ENCODE results near the gene UBE2D1. TPM values are rescaled to one million over a fixed set of nuclear protein-coding genes. Genes with fewer than 3 reads are reported as not detected.

The UBE2D1 gene
- total and polyA plus RNA-seq, 5 experiments from 2014 or later, result 10.2 to 17.3 (median 15.4) TPM

DNA sequence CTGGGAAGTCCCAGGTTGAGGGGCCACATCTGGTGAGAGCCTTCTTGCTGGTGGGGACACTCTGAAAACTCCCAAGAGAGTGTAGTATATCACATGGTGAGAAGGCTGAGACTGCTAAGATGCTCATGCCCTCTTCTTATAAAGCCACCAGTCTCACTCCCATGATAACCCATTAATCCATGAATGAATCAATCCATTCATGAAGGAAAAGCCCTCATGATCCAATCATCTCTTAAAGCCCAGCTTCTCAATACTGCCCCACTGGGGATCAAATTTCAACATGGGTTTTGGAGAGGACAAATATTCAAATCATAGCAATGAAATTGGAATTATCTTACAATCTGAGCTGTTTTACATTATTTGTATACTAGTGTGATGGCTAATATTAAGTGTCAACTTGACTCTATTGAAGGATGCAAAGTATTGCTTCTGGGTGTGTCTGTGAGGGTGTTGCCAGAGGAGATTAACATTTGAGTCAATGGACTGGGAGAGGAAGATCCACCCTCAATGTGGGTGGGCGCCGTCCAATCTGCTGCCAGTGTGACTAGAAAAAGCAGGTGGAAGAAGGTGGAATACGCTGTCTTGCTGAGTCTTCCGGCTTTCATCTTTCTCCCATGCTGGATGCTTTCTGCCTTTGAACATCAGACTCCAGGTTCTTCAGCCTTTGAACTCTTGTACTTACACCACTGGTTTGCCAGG lies 14.3 kb upstream of the UBE2D1 start:
- Mint-ChIP-seq H3K9me3 (no peaks in the 10 kb centered on the region), H3K4me1 (peaks cover 6 to 14% (median 13%) of the 10 kb centered on the region in 4 donors), H3K27ac (no peak overlapping the region), H3K4me3 (no peak overlapping the region), H3K36me3 (no peaks in the 10 kb centered on the region), H3K27me3 (peaks cover 0 to 5% (median 1%) of the 10 kb centered on the region in 5 donors)
- ATAC-seq, result no peak
- DNase-seq, result no peak
- POLR2A ChIA-PET, result no interaction called here

DNA sequence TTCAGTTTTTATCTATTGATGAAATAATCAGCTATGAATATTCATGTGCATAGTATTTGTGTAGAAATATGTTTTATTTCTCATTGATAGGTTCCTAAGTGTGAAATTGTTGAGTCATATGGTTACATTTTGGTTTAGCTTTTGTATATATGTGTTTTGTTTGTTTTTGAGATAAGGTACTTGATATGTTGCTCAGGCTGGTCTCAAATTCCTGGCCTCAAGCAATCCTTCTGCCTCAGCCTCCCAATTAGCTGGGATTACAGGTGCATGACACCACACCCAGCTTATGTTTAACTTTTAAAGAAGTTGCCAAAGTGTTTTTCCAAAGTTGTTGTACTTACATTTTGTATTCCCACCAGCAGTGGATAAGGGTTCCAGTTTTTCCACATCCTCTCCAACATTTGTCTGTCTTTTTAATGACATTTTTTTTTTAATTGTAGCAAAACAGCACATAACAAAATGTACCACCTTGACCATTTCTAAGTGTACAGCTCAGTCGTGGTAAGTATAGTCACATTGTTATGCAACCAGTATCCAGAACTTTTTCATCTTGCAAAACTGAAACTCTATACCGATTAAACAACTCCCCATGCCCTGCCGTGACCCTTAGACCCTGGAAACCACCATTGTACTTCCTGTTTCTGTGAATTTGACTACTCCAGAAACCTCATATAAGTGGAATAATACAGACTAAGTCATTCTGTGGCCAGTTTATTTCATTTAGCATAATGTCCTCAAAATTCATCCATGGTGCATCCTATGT lies 12.6 kb upstream of the UBE2D1 start:
- H3K9me3 Mint-ChIP-seq, result peaks cover 0 to 2% (median 0%) of the 10 kb centered on the region in 9 donors
- H3K36me3 Mint-ChIP-seq, result no peaks in the 10 kb centered on the region
- POLR2A ChIA-PET, result no interaction called here
- peak in 1 of 2 donors; percentile 52 for ATAC-seq
- H3K4me3 Mint-ChIP-seq, result peak overlapping the region in 5 of 10 donors; percentile 0 to 19 (median 7)
- peak overlapping the region in 1 of 10 donors; percentile 5 for H3K27ac Mint-ChIP-seq
- peaks cover 0 to 9% (median 2%) of the 10 kb centered on the region in 5 donors for H3K27me3 Mint-ChIP-seq
- no peak for DNase-seq
- peaks cover 6 to 15% (median 13%) of the 10 kb centered on the region in 4 donors for H3K4me1 Mint-ChIP-seq

DNA sequence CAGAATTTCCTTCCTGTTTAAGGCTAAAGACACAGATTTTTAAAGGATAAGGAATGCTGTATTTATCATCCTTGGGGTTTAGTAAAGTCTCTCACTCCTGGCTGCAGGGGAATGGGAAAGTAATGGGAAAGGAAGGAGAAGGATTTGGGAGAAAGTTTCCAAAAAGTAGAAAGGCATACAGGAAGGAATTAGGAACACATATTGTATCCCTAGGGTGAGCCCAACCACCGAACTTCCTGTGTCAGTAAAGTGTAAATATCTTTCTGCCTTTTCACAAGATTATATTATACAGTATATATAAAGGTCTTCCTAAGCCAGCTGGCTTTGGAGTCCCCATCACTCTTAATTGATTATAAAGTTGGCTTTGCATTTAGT lies 12.0 kb upstream of the UBE2D1 start:
- DNase-seq (no peak), ATAC-seq (no peak)
- Mint-ChIP-seq H3K27me3 (peaks cover 0 to 12% (median 2%) of the 10 kb centered on the region in 5 donors), H3K27ac (peak overlapping the region in 1 of 10 donors; percentile 5), H3K4me1 (peaks cover 6 to 15% (median 13%) of the 10 kb centered on the region in 4 donors), H3K36me3 (no peaks in the 10 kb centered on the region), H3K4me3 (peak overlapping the region in 5 of 10 donors; percentile 0 to 19 (median 7)), H3K9me3 (peaks cover 0 to 2% (median 0%) of the 10 kb centered on the region in 9 donors)
- POLR2A ChIA-PET, result no interaction called here

DNA sequence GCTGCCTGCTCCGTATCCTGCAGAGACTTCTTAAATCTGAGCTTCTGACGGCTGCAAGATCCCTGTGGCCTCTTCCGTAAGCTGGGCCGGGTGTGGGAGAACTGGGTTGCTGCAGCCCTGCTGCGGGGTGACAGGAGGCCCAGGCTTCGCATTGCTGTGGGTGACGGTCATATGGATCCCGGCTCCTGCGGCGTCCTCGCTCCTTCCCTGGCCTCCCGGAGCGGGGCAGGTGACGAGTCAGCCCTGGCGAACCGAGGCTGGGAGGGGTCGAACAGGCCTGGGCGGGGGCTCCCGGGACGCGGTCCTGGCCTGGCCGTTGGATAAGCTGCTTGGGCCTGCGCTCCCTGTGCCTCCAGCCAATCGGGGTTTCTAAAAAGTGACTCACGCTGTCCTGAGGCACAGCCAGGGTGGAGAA lies 7.8 kb upstream of the UBE2D1 start:
- peaks cover 2 to 14% (median 6%) of the 10 kb centered on the region in 5 donors for H3K27me3 Mint-ChIP-seq
- H3K27ac Mint-ChIP-seq, result no peak overlapping the region
- POLR2A ChIA-PET, result no interaction called here
- H3K4me3 Mint-ChIP-seq, result no peak overlapping the region
- H3K9me3 Mint-ChIP-seq, result peaks cover 0 to 2% (median 0%) of the 10 kb centered on the region in 9 donors
- DNase-seq (no peak), ATAC-seq (no peak)
- H3K36me3 Mint-ChIP-seq, result no peaks in the 10 kb centered on the region
- peaks cover 6 to 15% (median 13%) of the 10 kb centered on the region in 4 donors for H3K4me1 Mint-ChIP-seq

DNA sequence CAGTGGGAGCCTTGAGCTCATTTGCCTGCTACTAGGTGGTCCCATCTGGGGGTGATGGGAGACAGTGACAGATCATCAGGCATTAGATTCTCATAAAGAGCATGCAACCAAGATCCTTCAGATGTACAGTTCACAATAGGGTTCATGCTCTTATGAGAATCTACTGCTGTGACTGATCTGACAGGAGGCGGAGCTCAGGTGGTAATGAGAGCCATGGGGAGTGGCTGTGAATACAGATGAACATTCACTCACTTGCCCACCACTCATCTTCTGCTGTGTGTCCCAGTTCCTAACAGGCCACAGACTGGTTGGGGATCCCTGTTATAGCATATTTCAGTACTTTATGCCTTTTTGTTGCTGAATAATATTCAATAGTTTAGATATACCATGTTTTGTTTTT lies 6.6 kb upstream of the UBE2D1 start:
- no peak for ATAC-seq
- H3K27me3 Mint-ChIP-seq, result peaks cover 2 to 15% (median 6%) of the 10 kb centered on the region in 5 donors
- H3K4me3 Mint-ChIP-seq, result no peak overlapping the region
- H3K27ac Mint-ChIP-seq, result no peak overlapping the region
- POLR2A ChIA-PET, result no interaction called here
- no peaks in the 10 kb centered on the region for H3K36me3 Mint-ChIP-seq
- H3K4me1 Mint-ChIP-seq, result peaks cover 0 to 4% (median 1%) of the 10 kb centered on the region in 4 donors
- no peak for DNase-seq
- peaks cover 0 to 2% (median 0%) of the 10 kb centered on the region in 9 donors for H3K9me3 Mint-ChIP-seq

DNA sequence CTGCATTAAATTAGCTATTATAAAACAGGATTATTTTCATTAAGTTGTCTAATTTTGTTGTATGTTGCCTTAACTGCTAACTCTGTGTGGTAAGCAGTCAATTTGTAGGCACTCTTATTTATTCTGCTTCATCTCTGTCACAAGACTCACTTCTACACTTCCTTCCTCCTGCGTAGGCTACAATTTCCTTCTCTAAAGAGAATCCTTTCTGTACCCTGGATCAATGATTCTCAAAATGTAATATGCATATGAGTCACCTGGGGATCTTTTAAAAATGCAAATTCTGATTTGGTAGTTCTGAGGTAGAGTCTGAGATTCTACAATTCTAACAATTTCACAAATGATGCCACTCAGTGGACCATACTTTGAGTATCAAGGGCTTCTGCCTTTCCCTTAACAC lies 4.4 kb upstream of the UBE2D1 start:
- peaks cover 3 to 6% (median 5%) of the 10 kb centered on the region in 4 donors for H3K4me1 Mint-ChIP-seq
- POLR2A ChIA-PET, result no interaction called here
- ATAC-seq (no peak), DNase-seq (no peak)
- peaks cover 2 to 15% (median 6%) of the 10 kb centered on the region in 5 donors for H3K27me3 Mint-ChIP-seq
- peaks cover 0 to 2% (median 0%) of the 10 kb centered on the region in 9 donors for H3K9me3 Mint-ChIP-seq
- no peak overlapping the region for H3K27ac Mint-ChIP-seq
- H3K36me3 Mint-ChIP-seq, result no peaks in the 10 kb centered on the region
- no peak overlapping the region for H3K4me3 Mint-ChIP-seq

DNA sequence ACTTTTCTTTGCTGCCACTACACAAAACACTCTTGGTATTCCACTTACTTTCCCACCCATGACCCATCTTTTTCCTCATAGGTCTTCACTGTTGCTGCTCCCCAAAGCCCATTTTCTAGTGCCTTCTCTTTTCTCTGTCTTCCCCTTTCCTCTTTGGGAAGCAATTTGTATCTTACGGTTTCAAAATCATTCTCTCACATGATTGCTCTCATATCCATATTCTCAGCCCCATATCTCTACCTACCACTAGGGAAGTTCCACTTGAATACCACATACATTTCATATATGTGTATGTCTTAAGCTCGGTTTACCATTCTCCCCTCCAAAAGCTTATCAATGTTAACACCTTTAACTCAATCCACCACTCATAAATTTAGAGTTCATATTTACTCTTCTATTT lies 3.2 kb upstream of the UBE2D1 start:
- Mint-ChIP-seq H3K4me3 (no peak overlapping the region), H3K9me3 (no peaks in the 10 kb centered on the region), H3K4me1 (peaks cover 11 to 18% (median 17%) of the 10 kb centered on the region in 4 donors), H3K36me3 (no peaks in the 10 kb centered on the region), H3K27ac (no peak overlapping the region), H3K27me3 (peaks cover 1 to 12% (median 6%) of the 10 kb centered on the region in 5 donors)
- no peak for ATAC-seq
- no peak for DNase-seq
- POLR2A ChIA-PET, result no interaction called here

DNA sequence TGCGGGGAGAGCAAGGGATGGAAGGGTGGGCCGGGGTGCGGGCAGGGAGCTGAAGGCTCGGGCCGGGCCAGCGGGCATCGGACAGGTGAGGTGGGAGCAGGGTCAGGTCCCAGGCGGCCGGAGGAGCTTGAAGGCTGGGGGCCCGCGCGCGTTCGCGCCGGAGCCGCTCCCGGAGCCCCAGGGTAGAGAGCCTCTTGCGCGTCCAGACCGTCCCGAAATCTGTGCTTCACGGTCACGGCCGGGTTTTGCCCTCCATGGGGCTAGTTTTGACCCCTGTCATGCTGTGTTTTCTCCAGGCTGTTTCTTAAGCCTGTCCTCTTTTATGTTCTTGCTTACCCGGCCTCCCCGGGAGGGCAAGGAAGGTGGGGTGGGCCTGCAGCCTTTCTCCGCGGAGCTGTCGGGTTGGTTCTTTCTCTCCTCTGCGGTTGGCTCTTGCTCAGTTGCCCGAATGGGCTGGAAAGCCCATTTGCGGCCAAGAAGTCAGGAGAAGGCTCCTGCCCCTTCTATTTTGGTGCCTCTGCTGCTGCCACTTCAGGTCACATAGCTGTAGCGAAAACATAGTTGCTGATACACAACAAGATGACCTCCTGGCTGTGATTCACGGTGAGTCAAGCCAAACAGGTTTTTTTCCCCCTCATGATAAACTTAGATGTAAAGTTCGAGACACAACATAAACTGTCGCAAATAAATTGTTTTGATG lies 650 bp downstream of the UBE2D1 start:
- H3K27me3 Mint-ChIP-seq, result peaks cover 0 to 6% (median 3%) of the 10 kb centered on the region in 5 donors
- ATAC-seq (peak; percentile 45 to 48), DNase-seq (peak in 4 of 10 donors; percentile 9 to 21 (median 16))
- H3K4me3 Mint-ChIP-seq, result peak overlapping the region; percentile 86 to 95 (median 94)
- H3K36me3 Mint-ChIP-seq, result no peaks in the 10 kb centered on the region
- peaks cover 15 to 45% (median 39%) of the 10 kb centered on the region in 4 donors for H3K4me1 Mint-ChIP-seq
- POLR2A ChIA-PET, result interaction anchor here (0.6 to 2.0 kb wide), 4 partner anchors 30 to 67 kb away, joined by 3 to 32 read pairs (median 6); partner anchors contain the start of genes CISD1, IPMK and TFAM
- no peaks in the 10 kb centered on the region for H3K9me3 Mint-ChIP-seq
- H3K27ac Mint-ChIP-seq, result peak overlapping the region; percentile 79 to 95 (median 85)

DNA sequence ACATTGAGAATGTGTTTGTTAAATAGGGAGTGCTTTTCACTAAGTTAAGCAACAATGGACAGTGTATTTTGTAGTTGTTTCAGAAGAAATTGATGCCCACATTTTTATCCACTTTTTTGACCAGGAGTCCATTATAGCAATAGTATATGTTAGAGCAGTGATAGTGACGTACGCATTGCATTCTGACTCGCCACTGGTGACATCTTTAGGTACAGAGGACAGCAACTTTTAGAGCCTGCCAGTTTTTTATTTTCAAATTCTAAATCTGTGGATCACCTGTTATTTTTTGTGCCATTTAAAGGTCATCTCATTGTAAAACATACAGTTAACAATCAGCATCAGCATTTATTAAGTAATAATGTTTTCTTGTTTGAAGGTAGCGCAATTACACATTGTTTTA lies 1.4 kb downstream of the UBE2D1 start:
- Mint-ChIP-seq H3K9me3 (no peaks in the 10 kb centered on the region), H3K4me1 (peaks cover 22 to 53% (median 47%) of the 10 kb centered on the region in 4 donors), H3K4me3 (peak overlapping the region; percentile 86 to 95 (median 94)), H3K27me3 (peaks cover 0 to 6% (median 2%) of the 10 kb centered on the region in 5 donors), H3K36me3 (no peaks in the 10 kb centered on the region), H3K27ac (peak overlapping the region in 5 of 10 donors; percentile 50 to 89 (median 86))
- POLR2A ChIA-PET, result no interaction called here
- no peak for DNase-seq
- ATAC-seq, result no peak

DNA sequence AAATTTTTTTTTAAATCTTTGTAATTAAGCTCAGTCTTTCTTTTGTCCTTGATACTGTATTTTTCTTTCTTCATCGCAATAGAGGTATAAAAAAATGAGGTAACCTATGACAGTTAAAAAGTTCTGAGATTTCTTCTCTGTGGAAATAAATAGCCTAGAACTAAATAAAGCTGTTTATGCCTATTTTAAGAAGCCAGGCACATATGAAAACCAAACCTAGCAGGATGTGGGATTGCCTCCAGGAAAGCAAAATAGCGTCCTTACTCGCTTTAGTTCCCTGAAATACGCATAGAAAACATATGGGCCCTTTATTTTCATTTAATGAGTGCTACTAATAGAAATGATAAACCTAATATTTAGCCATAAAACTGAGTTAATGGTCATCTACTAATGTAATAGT lies 6.6 kb downstream of the UBE2D1 start:
- DNase-seq (no peak), ATAC-seq (no peak)
- H3K36me3 Mint-ChIP-seq, result peaks cover 0 to 13% (median 3%) of the 10 kb centered on the region in 3 donors
- no peak overlapping the region for H3K4me3 Mint-ChIP-seq
- POLR2A ChIA-PET, result no interaction called here
- no peaks in the 10 kb centered on the region for H3K27me3 Mint-ChIP-seq
- peak overlapping the region in 2 of 10 donors; percentile 1 to 40 for H3K27ac Mint-ChIP-seq
- H3K9me3 Mint-ChIP-seq, result no peaks in the 10 kb centered on the region
- H3K4me1 Mint-ChIP-seq, result peaks cover 20 to 63% (median 52%) of the 10 kb centered on the region in 4 donors

DNA sequence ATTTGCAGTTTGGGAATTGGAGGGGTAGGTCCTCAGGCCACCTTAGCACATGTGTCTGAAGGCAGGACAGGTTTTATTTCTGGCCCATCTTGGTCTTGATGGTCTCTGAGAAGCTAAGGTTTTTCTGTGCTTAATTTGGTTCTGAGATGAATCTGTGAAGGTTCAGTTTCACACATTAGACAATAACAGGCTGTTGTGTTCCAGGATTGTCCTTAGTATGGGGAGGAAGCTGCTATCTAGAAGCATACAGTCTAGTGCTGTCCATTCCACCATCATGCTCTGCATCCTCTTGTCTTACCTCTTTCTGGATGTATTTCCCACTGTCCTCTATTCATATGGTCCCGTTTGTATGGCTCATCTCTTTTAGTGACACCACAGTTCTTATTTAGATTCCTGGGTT lies 7.1 kb downstream of the UBE2D1 start:
- peak overlapping the region in 1 of 10 donors; percentile 1 for H3K27ac Mint-ChIP-seq
- H3K4me3 Mint-ChIP-seq, result no peak overlapping the region
- DNase-seq, result no peak
- no peaks in the 10 kb centered on the region for H3K27me3 Mint-ChIP-seq
- no peaks in the 10 kb centered on the region for H3K9me3 Mint-ChIP-seq
- peaks cover 0 to 15% (median 6%) of the 10 kb centered on the region in 3 donors for H3K36me3 Mint-ChIP-seq
- POLR2A ChIA-PET, result no interaction called here
- no peak for ATAC-seq
- H3K4me1 Mint-ChIP-seq, result peaks cover 21 to 61% (median 51%) of the 10 kb centered on the region in 4 donors

DNA sequence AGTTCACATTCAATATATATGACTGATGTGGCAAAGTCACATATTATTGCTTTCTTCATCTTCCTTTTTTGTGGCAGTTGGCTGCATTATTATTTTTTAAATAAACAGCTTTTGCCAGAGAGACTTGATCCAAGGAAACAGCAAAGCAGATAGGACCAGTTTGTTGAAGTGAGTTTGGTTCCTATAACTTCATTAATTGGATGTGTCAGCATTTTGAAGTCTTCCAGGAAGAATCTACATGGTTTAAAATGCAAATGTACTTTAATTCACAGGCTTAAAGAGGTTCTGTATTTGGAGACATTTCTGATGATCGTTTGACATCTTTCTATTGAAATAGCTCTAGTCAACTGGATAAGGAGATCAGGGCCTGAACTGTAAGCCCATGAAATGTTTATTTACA lies 13.2 kb downstream of the UBE2D1 start:
- Mint-ChIP-seq H3K27ac (peak overlapping the region in 1 of 10 donors; percentile 9), H3K9me3 (no peaks in the 10 kb centered on the region), H3K4me3 (no peak overlapping the region), H3K36me3 (peaks cover 0 to 18% (median 15%) of the 10 kb centered on the region in 3 donors), H3K27me3 (no peaks in the 10 kb centered on the region), H3K4me1 (peaks cover 20 to 65% (median 38%) of the 10 kb centered on the region in 4 donors)
- ATAC-seq (no peak), DNase-seq (no peak)
- POLR2A ChIA-PET, result no interaction called here

All from naive thymus-derived CD8-positive, alpha-beta T cell (primary cell).